Muscle of arm (tissue), 14 donors: ENCODE results near the gene NXPH4. TPM values are rescaled to one million over a fixed set of nuclear protein-coding genes. Genes with fewer than 3 reads are reported as not detected.

Experiments
- DNase-seq: peaks from one replicate; pipeline ENCODE4 v3.0.0-alpha.2; 2013
- long read RNA-seq, 11 donors: transcript quantifications; one replicate each; lab custom pipeline, GENCODE V29; 2026
- polyA plus RNA-seq, 12 donors: library from polyadenylated mRNA; unstranded; fragments of 120-200 nt; gene quantifications; one replicate each; pipeline ENCODE4 v1.2.1, GENCODE V29; 2013; ENCODE audit not compliant: insufficient read length in 12 of 12

The NXPH4 gene
- polyA plus RNA-seq, result 10 to 100 TPM in 1 of 12 donors, 1 to 10 TPM in 9, not detected in 2; 1.7 to 18.1 (median 2.4) TPM
- long read RNA-seq, donor 1, partial matches to known transcripts, result 0 of 2 reads
- long read RNA-seq, donor 1, other reads (novel, unspliced or antisense), result 0 of 2 reads
- long read RNA-seq, donor 2, partial matches to known transcripts, result 0 of 1 reads
- long read RNA-seq, donor 2, other reads (novel, unspliced or antisense), result 0 of 1 reads
- long read RNA-seq, donor 3, partial matches to known transcripts, result 0 of 2 reads
- long read RNA-seq, donor 3, other reads (novel, unspliced or antisense), result 0 of 2 reads
- long read RNA-seq, donor 4, partial matches to known transcripts, result 0 of 1 reads
- long read RNA-seq, donor 4, other reads (novel, unspliced or antisense), result 0 of 1 reads
- long read RNA-seq, donor 5, result 0 reads
- long read RNA-seq, donor 6, partial matches to known transcripts, result 0 of 2 reads
- long read RNA-seq, donor 6, other reads (novel, unspliced or antisense), result 0 of 2 reads
- long read RNA-seq, donor 7, partial matches to known transcripts, result 0 of 1 reads
- long read RNA-seq, donor 7, other reads (novel, unspliced or antisense), result 0 of 1 reads
- long read RNA-seq, donor 8, partial matches to known transcripts, result 0 of 2 reads
- long read RNA-seq, donor 8, other reads (novel, unspliced or antisense), result 0 of 2 reads
- long read RNA-seq, donor 9, result 0 reads
- long read RNA-seq, donor 10, partial matches to known transcripts, result 0 of 3 reads
- long read RNA-seq, donor 10, other reads (novel, unspliced or antisense), result 0 of 3 reads
- long read RNA-seq, donor 11, partial matches to known transcripts, result 0 of 2 reads
- long read RNA-seq, donor 11, other reads (novel, unspliced or antisense), result 0 of 2 reads

DNA sequence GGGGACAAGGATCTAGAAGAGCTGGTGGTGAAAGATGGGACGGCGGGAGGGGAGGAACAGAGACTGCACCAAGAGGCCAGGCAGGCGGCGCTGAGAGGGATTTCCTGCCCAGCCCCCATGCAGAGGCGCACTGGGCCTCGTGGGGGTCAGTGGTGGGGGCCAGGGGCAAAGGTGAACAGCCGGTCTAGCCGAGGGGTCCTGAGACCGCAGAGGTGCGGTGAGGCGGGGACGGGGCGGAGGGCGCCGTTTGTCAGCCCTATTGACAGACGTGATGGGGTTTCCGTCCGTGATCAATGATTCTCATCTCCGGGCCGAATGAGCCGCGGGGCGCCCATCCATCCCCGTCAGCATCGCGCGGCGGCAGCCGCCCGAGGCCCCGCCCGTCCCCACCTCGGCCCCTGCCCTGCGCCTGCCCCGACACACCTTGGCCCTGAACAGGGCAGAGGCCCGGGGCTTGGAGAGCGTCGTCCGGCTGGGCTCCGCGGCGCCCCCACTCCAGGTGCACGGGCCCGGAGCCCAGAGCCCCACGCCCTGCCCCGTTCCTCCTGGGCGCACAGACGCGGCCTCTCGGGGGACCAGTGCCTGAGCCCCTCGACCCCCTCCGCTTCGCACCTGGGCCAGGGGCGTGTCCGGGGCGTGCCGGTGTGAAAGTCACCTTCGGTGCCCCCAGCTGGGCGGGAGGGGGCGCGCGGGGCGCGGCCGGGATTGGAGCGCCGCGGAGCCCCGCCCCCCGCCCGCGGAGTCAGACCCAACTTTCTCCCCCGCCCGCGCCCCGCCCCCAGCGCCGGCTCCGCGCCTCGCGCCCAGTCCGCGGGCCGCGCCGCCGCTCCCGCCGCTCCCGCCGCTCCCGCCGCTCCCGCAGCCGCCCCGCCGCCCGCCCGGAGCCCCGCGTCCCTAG, at the start of gene NXPH4:
Gene NXPH4, plus strand, starts transcription at position 781 of the 898 bp plus-strand sequence. CDS start 176 bp downstream, outside the sequence.
- DNase-seq, result no peak

DNA sequence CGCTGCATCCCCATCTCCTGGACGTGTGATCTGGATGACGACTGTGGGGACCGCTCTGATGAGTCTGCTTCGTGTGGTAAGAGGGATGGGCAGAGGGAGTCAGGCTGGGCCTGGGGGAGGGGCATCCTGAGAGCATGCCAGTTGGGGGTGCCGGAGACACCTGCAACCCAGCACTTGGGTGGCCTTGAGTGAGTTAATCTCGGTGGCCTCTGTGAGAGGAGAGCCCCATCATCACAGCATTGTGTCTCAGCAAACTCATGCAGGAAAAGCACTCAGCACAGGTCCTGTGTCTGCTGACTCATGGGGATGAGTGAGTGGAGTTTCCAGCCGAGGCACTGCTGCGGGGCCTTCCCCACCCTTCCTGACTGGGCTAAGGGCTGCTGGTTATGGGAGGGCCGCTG, 49.6 kb upstream of the NXPH4 start:
- no peak for DNase-seq

DNA sequence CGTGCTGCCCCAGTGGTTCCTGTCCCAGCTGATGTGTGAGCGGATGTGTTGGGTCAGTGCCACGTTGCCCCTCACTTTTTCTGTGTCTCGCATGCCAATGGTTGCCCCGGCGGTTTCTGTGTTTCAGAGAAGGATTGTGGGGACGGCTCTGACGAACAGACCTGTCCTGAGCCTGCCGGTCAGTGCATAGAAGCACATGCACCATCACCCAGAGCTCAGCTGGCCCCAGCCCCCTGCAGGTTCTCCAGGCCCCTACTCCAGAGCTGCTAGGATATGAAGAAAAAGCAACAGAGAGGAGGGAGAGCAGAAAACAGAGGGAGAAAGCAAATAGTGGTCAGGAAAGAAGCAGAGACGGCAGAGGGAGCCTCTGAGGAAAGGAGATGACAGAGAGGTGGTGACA, 48.5 kb upstream of the NXPH4 start:
- no peak for DNase-seq

DNA sequence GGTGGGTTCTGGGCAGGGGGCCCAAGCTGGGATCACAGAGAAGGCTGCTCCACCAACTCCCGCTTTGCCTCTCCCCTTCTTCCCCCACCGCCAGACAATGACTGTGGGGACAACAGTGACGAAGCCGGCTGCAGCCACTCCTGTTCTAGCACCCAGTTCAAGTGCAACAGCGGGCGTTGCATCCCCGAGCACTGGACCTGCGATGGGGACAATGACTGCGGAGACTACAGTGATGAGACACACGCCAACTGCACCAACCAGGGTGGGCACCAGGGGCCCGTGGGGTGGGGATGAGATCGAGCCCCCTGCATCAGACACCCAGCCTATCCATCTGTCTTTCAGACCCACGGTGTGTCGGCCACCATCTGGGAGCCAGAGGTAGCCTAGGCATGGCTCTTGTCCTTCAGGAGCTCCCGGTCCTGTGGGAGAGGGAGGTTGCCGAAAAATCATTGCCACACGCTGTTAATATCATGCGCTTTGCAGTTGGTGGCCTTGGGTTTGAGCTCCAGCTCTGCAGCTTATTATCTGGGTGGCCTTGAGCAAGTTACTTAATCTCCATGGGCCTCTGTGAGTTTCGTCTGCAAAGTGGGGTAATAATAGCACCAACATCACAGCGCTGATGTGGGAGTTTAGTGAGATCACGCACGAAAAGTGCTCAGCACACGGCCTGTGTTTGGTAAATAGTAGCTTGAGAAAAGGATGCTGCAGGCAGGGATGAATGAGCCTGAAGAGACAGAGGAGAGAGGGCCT, 47.4 kb upstream of the NXPH4 start:
- DNase-seq, result no peak

DNA sequence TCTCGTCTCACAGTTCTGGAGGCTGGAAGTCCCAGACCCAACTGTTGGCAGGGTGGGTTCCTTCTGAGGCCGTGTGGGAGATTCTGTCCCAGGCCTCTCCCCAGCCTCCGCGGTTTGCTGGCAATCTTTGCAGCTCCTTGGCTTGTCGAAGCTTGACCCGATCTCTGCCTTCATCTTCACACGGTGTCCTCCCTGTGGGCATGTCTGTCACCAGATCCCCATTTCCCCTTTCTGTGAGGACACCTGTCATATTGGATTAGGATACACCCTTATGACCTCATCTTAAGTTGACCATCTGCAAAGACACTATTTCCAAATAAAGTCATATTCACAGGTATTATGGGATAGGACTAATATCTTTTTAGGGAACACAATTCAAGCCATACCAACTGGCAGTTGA, 46.6 kb upstream of the NXPH4 start:
- DNase-seq, result no peak

DNA sequence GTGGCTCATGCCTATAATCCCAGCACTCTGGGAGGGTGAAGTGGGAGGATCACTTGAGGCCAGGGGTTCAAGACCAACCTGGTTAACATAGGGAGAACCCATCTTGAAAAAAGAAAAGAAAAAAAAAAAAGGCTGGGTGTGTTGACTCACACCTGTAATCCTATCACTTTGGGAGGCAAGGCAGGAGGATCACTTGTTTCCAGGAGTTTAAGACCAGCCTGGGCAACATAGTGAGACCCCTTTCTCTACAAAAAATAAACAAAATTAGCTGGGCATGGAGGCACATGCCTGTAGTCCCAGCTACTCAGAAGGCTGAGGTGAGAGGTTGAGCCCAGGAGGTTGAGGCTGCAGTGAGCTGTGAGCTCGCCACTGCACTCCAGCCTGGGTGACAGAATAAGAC, 46.2 kb upstream of the NXPH4 start:
- no peak for DNase-seq

DNA sequence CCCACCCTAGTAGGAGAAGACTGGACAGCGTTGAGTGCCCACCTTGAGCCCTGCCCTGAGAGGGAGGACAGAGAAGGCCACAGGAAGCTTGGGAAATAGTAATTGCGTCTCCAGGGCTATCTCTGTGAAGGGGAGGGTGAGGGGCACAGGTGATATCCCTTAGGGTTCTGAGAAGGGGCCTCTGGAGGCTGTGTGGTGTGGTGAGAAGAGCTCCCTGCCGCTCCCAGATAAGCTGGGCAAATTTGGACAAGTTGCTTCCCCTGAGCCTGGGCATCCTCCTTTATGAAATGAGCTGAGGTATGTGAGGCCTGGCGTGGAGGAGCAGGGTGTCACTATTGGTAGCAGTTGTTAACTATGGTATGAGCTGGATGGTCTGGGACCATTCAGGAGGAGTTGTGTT, 45.7 kb upstream of the NXPH4 start:
- DNase-seq, result no peak

DNA sequence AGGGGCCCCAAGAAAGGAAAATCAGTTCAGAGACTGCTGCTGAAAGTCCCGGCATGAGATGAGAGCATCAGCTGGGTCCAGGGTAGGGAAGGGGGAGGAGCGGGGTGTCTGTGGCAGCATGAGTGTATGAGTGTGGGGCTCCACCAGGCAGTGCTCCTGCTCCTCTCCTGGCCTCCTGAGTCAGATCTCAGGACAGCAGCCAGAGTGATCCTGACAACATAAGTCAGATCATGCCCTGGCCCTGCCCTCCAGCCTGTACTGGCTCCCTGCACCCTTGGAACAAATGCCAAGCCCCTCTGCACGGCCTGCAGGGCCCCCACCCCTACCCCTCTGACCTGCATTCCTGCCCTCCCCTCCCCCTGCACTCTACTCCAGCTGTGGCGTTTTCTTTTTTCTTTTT, 44.9 kb upstream of the NXPH4 start:
- DNase-seq, result no peak

DNA sequence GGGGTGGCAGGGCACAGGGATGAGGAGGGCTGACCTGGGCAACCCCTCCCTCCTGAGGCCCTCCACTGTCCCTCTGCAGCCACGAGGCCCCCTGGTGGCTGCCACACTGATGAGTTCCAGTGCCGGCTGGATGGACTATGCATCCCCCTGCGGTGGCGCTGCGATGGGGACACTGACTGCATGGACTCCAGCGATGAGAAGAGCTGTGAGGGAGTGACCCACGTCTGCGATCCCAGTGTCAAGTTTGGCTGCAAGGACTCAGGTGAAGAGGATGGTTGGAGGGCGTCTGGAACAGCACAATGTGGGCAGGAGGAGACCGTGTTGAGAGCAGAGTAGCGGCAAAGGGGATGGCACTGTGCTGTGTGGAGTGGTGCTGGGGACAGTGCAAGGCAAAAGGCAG, 43.5 kb upstream of the NXPH4 start:
- no peak for DNase-seq

DNA sequence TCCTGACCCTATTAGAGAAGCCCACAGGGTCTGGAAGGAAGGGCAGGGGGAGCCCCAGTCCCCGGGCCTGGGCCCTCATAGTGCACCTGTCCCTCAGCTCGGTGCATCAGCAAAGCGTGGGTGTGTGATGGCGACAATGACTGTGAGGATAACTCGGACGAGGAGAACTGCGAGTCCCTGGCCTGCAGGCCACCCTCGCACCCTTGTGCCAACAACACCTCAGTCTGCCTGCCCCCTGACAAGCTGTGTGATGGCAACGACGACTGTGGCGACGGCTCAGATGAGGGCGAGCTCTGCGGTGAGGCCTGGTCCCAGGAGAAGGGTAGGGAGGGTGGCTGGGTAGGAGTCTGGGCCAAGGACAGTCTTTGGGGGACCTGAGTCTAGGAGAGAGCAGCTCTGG, 42.9 kb upstream of the NXPH4 start:
- no peak for DNase-seq

DNA sequence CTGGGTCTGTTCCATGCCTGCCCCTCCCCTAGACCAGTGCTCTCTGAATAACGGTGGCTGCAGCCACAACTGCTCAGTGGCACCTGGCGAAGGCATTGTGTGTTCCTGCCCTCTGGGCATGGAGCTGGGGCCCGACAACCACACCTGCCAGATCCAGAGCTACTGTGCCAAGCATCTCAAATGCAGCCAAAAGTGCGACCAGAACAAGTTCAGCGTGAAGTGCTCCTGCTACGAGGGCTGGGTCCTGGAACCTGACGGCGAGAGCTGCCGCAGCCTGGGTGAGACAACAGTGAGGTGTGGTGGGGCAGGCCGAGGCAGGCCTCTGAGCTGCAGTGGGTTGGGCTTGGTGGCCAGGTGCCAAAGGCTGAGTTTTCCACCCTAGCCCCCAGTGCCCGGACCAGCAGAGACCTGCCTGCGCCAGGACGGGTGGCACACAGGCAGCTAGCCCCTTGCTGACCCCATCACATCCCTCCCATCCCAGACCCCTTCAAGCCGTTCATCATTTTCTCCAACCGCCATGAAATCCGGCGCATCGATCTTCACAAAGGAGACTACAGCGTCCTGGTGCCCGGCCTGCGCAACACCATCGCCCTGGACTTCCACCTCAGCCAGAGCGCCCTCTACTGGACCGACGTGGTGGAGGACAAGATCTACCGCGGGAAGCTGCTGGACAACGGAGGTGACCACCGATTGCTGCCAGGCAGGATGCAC, 41.0 kb upstream of the NXPH4 start:
- peak; percentile 73 for DNase-seq

DNA sequence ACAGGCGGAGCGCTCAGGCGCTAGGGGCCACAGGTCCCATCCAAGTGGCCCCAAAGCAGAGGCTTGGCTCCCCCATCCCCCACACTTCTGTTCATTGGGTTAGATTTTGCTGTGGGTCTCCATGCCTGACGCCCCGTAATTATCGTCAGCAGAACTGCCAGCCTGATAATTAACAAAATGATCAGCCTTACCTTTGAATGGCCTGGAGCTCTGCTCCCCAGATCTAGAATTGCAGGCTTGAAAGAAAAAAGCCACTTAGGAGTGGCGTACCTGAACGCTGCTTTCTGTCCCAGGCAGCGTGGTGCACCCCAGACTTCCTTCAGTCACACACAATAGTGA, 40.5 kb upstream of the NXPH4 start:
- no peak for DNase-seq

DNA sequence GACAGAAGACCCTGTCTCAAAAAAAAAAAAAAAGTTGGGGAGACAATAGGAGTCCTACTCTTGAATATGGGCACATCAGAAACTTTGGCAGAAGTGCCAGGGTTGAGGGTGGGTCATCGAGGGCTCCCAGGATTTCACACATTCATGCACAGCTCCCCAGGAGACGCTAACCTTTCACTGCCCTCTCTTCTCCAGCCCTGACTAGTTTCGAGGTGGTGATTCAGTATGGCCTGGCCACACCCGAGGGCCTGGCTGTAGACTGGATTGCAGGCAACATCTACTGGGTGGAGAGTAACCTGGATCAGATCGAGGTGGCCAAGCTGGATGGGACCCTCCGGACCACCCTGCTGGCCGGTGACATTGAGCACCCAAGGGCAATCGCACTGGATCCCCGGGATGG, 39.7 kb upstream of the NXPH4 start:
- no peak for DNase-seq

DNA sequence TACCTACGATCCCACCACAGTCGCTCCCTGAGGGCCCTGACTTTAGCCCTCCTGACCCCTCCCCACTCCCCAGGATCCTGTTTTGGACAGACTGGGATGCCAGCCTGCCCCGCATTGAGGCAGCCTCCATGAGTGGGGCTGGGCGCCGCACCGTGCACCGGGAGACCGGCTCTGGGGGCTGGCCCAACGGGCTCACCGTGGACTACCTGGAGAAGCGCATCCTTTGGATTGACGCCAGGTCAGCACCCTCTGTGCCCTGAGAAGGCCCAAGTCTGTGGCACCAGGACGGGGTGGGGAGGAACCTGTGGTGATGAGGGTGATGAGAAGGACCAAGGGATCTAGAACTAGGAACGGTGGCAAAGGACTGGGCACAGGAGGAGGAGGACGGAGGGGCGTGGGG, 39.2 kb upstream of the NXPH4 start:
- DNase-seq, result no peak

DNA sequence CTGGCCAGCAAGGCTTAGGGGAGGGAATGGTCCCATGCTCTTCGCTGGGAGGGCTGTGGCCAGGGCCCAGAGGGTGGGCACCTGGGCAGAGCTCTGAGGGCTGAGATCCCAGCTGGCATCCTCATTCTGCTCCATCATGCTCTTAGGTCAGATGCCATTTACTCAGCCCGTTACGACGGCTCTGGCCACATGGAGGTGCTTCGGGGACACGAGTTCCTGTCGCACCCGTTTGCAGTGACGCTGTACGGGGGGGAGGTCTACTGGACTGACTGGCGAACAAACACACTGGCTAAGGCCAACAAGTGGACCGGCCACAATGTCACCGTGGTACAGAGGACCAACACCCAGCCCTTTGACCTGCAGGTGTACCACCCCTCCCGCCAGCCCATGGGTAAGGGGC, 38.4 kb upstream of the NXPH4 start:
- no peak for DNase-seq

DNA sequence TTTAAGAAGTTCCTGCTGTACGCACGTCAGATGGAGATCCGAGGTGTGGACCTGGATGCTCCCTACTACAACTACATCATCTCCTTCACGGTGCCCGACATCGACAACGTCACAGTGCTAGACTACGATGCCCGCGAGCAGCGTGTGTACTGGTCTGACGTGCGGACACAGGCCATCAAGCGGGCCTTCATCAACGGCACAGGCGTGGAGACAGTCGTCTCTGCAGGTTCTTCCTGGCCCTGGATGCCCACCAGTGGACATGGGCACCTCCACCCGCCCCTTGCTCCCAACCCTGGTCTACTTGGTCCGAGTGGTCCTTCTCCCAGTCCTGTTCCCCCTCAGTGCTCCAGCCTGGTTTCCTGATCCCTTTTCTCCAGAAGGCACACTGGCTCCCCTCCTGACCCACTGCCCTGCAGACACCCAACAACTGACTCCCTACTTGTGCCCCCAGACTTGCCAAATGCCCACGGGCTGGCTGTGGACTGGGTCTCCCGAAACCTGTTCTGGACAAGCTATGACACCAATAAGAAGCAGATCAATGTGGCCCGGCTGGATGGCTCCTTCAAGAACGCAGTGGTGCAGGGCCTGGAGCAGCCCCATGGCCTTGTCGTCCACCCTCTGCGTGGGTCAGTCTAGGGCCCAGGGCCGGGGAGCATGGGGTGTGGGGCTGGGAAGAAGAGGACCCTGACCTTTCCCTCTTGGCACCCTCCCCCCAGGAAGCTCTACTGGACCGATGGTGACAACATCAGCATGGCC, 37.1 kb upstream of the NXPH4 start:
- no peak for DNase-seq

DNA sequence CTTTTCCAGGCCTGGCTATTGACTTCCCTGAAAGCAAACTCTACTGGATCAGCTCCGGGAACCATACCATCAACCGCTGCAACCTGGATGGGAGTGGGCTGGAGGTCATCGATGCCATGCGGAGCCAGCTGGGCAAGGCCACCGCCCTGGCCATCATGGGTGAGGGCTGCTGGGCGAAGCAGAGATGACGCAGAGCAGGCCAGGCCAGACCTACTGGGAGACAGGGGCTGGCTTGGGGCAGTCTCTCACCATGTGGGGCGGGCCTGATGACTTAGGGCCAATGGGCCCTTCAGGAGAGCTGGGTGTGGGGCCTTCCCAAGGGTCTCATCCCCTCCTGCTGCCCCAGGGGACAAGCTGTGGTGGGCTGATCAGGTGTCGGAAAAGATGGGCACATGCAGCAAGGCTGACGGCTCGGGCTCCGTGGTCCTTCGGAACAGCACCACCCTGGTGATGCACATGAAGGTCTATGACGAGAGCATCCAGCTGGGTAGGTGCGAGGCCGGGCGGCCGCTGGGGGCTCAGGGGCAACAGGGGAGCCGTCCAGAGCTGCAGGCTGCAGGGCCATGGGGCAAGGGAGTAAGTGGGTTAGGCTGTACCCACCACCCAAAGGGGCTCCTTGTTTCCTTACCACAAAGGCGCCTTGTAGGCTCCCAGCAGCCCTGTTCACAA, 36.1 kb upstream of the NXPH4 start:
- DNase-seq, result no peak

DNA sequence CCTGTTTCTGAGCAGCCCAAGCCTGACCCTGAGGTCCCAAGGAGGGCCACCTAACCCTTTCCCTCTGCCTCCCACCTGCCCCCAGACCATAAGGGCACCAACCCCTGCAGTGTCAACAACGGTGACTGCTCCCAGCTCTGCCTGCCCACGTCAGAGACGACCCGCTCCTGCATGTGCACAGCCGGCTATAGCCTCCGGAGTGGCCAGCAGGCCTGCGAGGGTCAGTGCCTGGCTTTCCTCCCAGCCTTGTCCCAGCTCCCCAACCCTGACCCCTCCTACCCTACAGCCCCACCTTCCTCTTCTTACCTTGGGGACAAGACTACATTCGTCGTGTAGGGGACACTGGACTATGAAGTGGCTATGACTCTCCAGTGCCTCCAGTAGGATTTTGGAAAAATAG, 35.5 kb upstream of the NXPH4 start:
- DNase-seq, result no peak

DNA sequence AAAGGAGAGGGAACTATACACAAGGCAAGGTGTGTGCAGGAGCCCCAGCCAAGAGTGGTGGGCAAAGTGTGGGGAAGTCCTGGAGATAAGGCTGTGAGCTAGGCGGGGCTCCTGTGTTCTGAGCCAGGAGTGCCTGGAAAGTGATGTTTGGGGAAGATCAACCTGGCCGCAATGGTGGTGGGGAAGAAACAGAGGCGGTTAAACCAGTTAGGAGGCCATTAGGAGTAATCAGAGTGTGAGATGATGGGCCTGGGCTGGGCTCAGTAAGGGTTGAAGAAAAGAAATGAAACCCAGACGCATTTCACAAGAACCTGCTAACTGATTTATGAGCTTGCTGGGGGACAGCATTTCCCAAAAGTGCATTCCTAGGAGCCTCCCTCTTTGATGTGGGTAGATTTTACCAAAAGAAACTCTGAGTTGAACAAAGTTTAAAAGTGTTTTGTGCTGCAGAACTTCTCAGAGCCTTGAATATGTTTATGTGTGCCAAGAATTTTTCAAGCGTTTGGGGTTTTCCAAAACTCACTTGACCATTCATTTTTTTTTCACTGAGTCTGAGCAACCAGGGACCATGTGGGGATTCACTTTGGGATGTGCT, 34.9 kb upstream of the NXPH4 start:
- no peak for DNase-seq
